Brain microvascular endothelial cell (primary cell): ENCODE measurements around the gene FAM120B.

Source experiments
- DNase-seq: peaks from one replicate; pipeline ENCODE4 v3.0.0-alpha.2; 2020
- H3K27ac ChIP-seq: fragments of 250-450 bp; sonication (Bioruptor Pico); 2 replicates; pipeline ENCODE4 v1.5.1; 2020; ENCODE audit warnings: mild to moderate bottlenecking, moderate library complexity
- H3K27me3 ChIP-seq: fragments of 250-450 bp; sonication (Bioruptor Pico); replicated peaks from 2 replicates; pipeline ENCODE4 v1.5.1; 2020; ENCODE audit warnings: mild to moderate bottlenecking
- H3K36me3 ChIP-seq: fragments of 250-450 bp; sonication (Bioruptor Pico); replicated peaks from 2 replicates; pipeline ENCODE4 v1.5.1; 2020; ENCODE audit warnings: mild to moderate bottlenecking
- H3K4me3 ChIP-seq: 2 replicates; pipeline ENCODE4 v1.5.1; 2011; ENCODE audit warnings: low read depth, mild to moderate bottlenecking, control low read depth, low read length, moderate library complexity
- in situ Hi-C: cut with HindIII; loops from 2 replicates; pipeline ENCODE4 v1.10.0; 2017; ENCODE audit warnings: low sequenced_read_pairs, low pct_ligation_motif_present
- TF ChIP-seq, protein P1 (sequence below): IDR thresholded peaks from 2 replicates; pipeline ENCODE4 v1.5.1; 2011; ENCODE audit warnings: low read depth, mild to moderate bottlenecking, moderate library complexity, low read length, control low read depth, inconsistent platforms; ENCODE audit errors: missing control alignments

Gene FAM120B

DNA sequence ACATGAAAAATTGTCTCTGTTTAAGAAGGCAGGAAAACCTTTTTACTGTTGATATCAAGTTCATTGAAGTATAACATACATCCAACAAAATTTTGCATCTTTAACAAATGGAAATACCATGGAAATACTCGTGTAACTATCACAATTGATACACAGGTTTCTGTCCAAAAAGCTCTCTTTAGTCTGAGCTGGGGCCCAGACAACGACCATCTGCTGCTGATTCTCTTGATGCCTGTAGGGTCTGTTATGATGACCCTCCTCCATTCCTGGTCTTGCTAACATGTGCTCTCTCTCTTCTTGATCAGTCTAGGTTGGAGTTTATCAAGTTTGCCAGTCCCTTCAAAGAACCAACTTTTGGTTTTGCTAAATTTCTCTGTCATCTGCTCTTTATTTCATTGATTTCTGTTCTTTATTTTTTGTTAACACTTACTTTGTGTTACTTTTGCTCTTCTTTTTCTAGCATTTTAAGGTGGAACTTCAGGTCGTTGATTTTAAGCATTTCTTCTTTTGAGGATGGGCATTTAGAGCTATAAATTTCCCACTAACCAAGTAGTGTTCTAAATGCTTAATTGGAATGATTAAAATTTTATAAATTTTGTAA lies 129.8 kb downstream of the FAM120B start:
- Histone ChIP-seq H3K27me3 (no peaks in the 10 kb centered on the region), H3K36me3 (no peaks in the 10 kb centered on the region), H3K27ac (no peak overlapping the region), H3K4me3 (no peak overlapping the region)
- TF ChIP-seq, protein P1, sequence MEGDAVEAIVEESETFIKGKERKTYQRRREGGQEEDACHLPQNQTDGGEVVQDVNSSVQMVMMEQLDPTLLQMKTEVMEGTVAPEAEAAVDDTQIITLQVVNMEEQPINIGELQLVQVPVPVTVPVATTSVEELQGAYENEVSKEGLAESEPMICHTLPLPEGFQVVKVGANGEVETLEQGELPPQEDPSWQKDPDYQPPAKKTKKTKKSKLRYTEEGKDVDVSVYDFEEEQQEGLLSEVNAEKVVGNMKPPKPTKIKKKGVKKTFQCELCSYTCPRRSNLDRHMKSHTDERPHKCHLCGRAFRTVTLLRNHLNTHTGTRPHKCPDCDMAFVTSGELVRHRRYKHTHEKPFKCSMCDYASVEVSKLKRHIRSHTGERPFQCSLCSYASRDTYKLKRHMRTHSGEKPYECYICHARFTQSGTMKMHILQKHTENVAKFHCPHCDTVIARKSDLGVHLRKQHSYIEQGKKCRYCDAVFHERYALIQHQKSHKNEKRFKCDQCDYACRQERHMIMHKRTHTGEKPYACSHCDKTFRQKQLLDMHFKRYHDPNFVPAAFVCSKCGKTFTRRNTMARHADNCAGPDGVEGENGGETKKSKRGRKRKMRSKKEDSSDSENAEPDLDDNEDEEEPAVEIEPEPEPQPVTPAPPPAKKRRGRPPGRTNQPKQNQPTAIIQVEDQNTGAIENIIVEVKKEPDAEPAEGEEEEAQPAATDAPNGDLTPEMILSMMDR, result no peak
- no peak for DNase-seq
- in situ Hi-C loops, result no loop called here

DNA sequence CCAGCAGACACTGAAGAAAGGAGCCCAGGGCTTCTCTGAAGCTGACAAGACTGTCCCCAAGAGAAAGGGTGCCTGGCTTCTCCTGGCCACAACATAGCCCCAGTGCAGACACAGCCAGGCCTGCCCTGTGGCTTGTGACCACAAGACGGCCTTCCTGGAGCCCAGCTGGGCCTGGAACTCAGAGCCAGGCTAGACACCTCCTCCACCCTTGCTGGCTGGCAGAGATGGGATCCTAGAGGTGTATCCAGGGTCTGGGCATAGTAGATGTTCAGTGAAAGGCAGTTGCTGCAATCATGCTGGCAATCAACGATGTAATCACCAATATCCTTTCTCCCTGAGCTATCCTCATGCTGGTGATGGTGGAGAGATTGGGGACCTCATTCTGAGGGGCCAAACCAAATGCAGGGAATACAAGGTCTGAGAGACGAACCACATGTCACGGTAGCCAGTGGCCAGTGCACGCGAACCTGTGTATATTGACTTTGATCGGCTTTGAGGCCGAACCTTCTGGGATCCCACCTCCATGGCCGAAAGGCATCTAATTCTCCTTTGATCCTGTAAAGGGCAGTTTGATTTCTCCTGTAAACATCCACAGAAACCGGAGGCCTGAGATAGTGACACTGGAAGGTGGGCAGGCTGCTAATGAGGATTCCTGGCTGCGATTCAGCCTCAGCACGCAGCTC lies 131.3 kb downstream of the FAM120B start:
- H3K27ac ChIP-seq, result peak overlapping the region; percentile 85
- in situ Hi-C loops, result no loop called here
- H3K4me3 ChIP-seq, result no peak overlapping the region
- H3K36me3 ChIP-seq, result no peaks in the 10 kb centered on the region
- no peaks in the 10 kb centered on the region for H3K27me3 ChIP-seq
- DNase-seq, result no peak
- TF ChIP-seq, protein P1, result no peak

DNA sequence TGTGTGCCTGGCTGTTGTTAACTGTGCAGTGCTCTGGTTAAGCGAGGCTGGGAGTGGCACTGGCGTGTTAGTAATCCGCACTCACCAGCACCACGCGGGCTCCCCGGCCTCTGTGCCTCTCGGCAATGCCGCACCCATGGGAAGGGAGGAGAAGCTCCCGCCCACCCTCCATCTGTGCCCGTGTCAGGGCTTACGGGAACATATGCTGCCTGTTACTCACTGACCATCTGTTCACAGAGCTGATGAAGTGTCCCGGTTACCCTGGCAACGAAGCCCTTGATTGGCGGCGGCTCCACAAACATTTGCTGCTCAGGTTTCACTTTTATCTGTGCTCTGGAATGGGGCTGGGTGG lies 131.8 kb downstream of the FAM120B start:
- Histone ChIP-seq H3K27me3 (no peaks in the 10 kb centered on the region), H3K27ac (peak overlapping the region; percentile 85), H3K4me3 (no peak overlapping the region), H3K36me3 (no peaks in the 10 kb centered on the region)
- in situ Hi-C loops, result no loop called here
- TF ChIP-seq, protein P1, result no peak
- DNase-seq, result peak; percentile 100

- TF ChIP-seq, protein P1, result no peak
- no peak for DNase-seq
- in situ Hi-C loops, result no loop called here
- H3K27me3 ChIP-seq, result no peaks in the 10 kb centered on the region
- H3K4me3 ChIP-seq, result no peak overlapping the region
- peak overlapping the region; percentile 0 for H3K27ac ChIP-seq
- no peaks in the 10 kb centered on the region for H3K36me3 ChIP-seq
Measured at GRCh38 chr6:170438861-170439260, 132.3 kb downstream of the FAM120B start.

DNA sequence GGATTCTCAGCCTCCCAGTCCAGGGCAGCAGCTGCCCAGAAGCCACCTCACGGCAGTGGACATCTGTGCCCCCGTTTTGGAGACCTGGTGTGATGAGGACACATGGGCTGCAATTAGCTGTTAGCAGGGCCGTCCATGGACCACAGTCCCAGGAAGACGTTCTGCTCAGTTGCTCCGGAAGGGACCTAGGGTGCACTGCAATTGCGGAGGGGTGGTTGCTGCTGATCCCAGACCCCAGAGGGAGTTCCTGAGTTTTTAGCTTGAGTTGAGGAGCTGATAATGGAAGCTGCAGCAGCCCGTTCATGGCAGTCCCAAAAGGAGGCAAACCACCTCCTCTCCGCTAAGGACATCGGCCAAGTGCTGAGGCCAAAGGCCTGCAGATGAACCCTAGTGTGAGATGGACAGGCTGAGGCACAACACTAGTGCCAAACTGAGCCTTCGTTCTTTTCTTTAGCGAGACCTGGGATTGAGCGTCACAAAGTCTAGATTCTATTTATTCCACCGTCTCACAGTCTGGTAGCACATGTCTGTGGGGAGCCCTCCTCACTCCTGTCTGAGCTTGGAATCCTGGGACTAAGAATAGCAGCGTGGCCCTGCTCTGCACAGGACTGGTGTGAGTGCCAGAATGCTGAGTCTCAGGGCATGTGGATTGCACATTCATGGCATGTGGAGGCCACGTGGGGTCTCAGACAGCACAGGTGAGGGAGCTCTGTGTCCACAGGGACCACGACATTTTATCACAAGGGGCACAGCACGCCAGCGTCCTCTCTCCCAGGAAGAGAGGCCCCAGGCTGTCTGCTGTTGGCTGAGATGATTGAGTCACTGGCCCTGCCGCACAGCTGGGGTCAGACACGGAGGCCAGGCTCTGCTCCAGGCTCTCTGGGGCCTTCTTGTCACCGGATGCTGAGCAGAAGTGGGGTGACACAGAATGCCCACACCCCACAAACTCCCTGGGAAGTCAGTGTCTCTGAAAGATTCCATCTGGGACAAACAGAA lies 133.1 kb downstream of the FAM120B start:
- peak overlapping the region; percentile 49 for H3K27ac ChIP-seq
- TF ChIP-seq, protein P1, result no peak
- no peaks in the 10 kb centered on the region for H3K36me3 ChIP-seq
- DNase-seq, result peak; percentile 28
- H3K4me3 ChIP-seq, result no peak overlapping the region
- H3K27me3 ChIP-seq, result no peaks in the 10 kb centered on the region
- in situ Hi-C loops, result no loop called here
